G401 (cell line): ENCODE results near the gene SCARB2. TPM values are rescaled to one million over a fixed set of nuclear protein-coding genes. Genes with fewer than 3 reads are reported as not detected.

Source experiments
- total RNA-seq: library from RNA; depleted of rRNA; stranded (reverse); fragments of >200 nt; shearing (Covaris generic); gene quantifications from 2 replicates; pipeline ENCODE4 v1.2.3, GENCODE V29; 2014; rRNA removed

The SCARB2 gene
- total RNA-seq, 1 experiment from 2014 or later: 61.3 TPM

Other genes starting within 250 kb of the SCARB2 start
- gene SDAD1, start 222.9 kb downstream of the SCARB2 start, total RNA-seq: 24.2 and 47.0 TPM in 2 replicates
- not detected in 2 replicates for gene CXCL9, start 206.3 kb downstream of the SCARB2 start, total RNA-seq
- not detected in 2 replicates for gene CXCL10, start 190.3 kb downstream of the SCARB2 start, total RNA-seq
- not detected in 2 replicates for gene CXCL11, start 177.8 kb downstream of the SCARB2 start, total RNA-seq
- gene ART3, start 139.1 kb downstream of the SCARB2 start, total RNA-seq: not detected in 2 replicates
- 78.2 and 130 TPM in 2 replicates for gene NUP54, start 65.4 kb downstream of the SCARB2 start, total RNA-seq
- 0.37 and 2.8 TPM in 2 replicates for gene FAM47E, start 37.9 kb upstream of the SCARB2 start, total RNA-seq
- gene STBD1, start 92.9 kb upstream of the SCARB2 start, total RNA-seq: 0.25 and 0.92 TPM in 2 replicates
- not detected in 2 replicates for gene CCDC158, start 207.3 kb upstream of the SCARB2 start, total RNA-seq
- 58.4 and 66.0 TPM in 2 replicates for gene SHROOM3, start 221.4 kb upstream of the SCARB2 start, total RNA-seq